ENCODE results near the gene ESD.

GRCh38 chr13:46745062-46745461 is 51.9 kb downstream of the ESD start:
- TF ChIP-seq ZBTB7A (IDR thresholded peaks at IDR 0.05; ENCODE audit: low read depth): no peak
- TF ChIP-seq RAD21 (IDR thresholded peaks at IDR 0.05; ENCODE audit: low read depth): no peak
- no peak for TF ChIP-seq EP300 (IDR thresholded peaks at IDR 0.05; ENCODE audit: borderline replicate concordance)
- TF ChIP-seq REST (IDR thresholded peaks at IDR 0.05; ENCODE audit: low read depth): no peak
- no peak for TF ChIP-seq CREB1 (IDR thresholded peaks at IDR 0.05; ENCODE audit: low read depth)
- TF ChIP-seq, protein P1, sequence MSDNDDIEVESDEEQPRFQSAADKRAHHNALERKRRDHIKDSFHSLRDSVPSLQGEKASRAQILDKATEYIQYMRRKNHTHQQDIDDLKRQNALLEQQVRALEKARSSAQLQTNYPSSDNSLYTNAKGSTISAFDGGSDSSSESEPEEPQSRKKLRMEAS (IDR thresholded peaks at IDR 0.05): no peak
- no peak for TF ChIP-seq TAF1 (IDR thresholded peaks at IDR 0.05; ENCODE audit: low read depth)
- no peak for TF ChIP-seq YY1 (IDR thresholded peaks at IDR 0.05; ENCODE audit: low read depth)

Data from Ishikawa (cell line).